ENCODE measurements around the gene RTN4RL2. TPM values are rescaled to one million over a fixed set of nuclear protein-coding genes. Genes with fewer than 3 reads are reported as not detected.

Gene RTN4RL2
- total and polyA plus RNA-seq, 10 of the 15 experiments (the other 5 are each of a cell fraction or from before 2014, with no cell fraction given): 0.14 to 1.1 (median 0.52) TPM; not detected in 4

GRCh38 chr11:57439786-57440185 is 20.5 kb upstream of the RTN4RL2 start (continued):
- TF ChIP-seq MTA3 (IDR thresholded peaks at IDR 0.05; ENCODE audit: borderline replicate concordance, low read length) (no peak), ZNF24 (IDR thresholded peaks at IDR 0.05) (no peak), ZNF207 (IDR thresholded peaks at IDR 0.05; ENCODE audit: borderline replicate concordance) (no peak), CHD2 (IDR thresholded peaks at IDR 0.05; ENCODE audit: borderline replicate concordance, low read depth, low read length) (no peak), RAD21 (IDR thresholded peaks at IDR 0.05; ENCODE audit: insufficient read depth, low read depth, low read length) (no peak), CBX5 (IDR thresholded peaks at IDR 0.05; ENCODE audit: low read depth) (no peak), IKZF2 (IDR thresholded peaks at IDR 0.05) (no peak), RBBP5 (conservative IDR thresholded peaks at IDR 0.05) (no peak)

GRCh38 chr11:57440744-57441414 is 19.4 kb upstream of the RTN4RL2 start:
- POLR2A ChIA-PET: no interaction called here
- FAIRE-seq: no peak
- in situ Hi-C loops (cut with MboI): no loop called here
- TF ChIP-seq SIN3A (IDR thresholded peaks at IDR 0.05; ENCODE audit: low read depth, low read length) (no peak), HDGF (IDR thresholded peaks at IDR 0.05) (no peak), BHLHE40 (IDR thresholded peaks at IDR 0.05; ENCODE audit: borderline replicate concordance in 1 of 2, low read depth in 2 of 2, low read length in 1 of 2) (no peak)
- TF ChIP-seq, protein P1, sequence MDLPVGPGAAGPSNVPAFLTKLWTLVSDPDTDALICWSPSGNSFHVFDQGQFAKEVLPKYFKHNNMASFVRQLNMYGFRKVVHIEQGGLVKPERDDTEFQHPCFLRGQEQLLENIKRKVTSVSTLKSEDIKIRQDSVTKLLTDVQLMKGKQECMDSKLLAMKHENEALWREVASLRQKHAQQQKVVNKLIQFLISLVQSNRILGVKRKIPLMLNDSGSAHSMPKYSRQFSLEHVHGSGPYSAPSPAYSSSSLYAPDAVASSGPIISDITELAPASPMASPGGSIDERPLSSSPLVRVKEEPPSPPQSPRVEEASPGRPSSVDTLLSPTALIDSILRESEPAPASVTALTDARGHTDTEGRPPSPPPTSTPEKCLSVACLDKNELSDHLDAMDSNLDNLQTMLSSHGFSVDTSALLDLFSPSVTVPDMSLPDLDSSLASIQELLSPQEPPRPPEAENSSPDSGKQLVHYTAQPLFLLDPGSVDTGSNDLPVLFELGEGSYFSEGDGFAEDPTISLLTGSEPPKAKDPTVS (IDR thresholded peaks at IDR 0.05; ENCODE audit: low read depth, low read length): no peak
- TF ChIP-seq, protein P2, sequence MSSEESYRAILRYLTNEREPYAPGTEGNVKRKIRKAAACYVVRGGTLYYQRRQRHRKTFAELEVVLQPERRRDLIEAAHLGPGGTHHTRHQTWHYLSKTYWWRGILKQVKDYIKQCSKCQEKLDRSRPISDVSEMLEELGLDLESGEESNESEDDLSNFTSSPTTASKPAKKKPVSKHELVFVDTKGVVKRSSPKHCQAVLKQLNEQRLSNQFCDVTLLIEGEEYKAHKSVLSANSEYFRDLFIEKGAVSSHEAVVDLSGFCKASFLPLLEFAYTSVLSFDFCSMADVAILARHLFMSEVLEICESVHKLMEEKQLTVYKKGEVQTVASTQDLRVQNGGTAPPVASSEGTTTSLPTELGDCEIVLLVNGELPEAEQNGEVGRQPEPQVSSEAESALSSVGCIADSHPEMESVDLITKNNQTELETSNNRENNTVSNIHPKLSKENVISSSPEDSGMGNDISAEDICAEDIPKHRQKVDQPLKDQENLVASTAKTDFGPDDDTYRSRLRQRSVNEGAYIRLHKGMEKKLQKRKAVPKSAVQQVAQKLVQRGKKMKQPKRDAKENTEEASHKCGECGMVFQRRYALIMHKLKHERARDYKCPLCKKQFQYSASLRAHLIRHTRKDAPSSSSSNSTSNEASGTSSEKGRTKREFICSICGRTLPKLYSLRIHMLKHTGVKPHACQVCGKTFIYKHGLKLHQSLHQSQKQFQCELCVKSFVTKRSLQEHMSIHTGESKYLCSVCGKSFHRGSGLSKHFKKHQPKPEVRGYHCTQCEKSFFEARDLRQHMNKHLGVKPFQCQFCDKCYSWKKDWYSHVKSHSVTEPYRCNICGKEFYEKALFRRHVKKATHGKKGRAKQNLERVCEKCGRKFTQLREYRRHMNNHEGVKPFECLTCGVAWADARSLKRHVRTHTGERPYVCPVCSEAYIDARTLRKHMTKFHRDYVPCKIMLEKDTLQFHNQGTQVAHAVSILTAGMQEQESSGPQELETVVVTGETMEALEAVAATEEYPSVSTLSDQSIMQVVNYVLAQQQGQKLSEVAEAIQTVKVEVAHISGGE (CRISPR knock-in tag; IDR thresholded peaks at IDR 0.05): no peak
- TF ChIP-seq, protein P3, sequence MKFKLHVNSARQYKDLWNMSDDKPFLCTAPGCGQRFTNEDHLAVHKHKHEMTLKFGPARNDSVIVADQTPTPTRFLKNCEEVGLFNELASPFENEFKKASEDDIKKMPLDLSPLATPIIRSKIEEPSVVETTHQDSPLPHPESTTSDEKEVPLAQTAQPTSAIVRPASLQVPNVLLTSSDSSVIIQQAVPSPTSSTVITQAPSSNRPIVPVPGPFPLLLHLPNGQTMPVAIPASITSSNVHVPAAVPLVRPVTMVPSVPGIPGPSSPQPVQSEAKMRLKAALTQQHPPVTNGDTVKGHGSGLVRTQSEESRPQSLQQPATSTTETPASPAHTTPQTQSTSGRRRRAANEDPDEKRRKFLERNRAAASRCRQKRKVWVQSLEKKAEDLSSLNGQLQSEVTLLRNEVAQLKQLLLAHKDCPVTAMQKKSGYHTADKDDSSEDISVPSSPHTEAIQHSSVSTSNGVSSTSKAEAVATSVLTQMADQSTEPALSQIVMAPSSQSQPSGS (IDR thresholded peaks at IDR 0.05; ENCODE audit: low read length): no peak

More at GRCh38 chr11:57440744-57441414, 19.4 kb upstream of the RTN4RL2 start:
- Histone ChIP-seq H3K36me3 (ENCODE audit: control insufficient read depth in 2 of 2, insufficient read depth in 2 of 2, low read length in 1 of 2) (no peaks in the 10 kb centered on the region), H3K9me3 (replicated peaks; ENCODE audit: control insufficient read depth, insufficient read depth, low read length) (no peaks in the 10 kb centered on the region), H2AFZ (ENCODE audit: control insufficient read depth, low read depth, low read length) (no peak overlapping the region), H3K9ac (ENCODE audit: control insufficient read depth, insufficient read depth, low read length) (no peak overlapping the region), H3K27me3 (replicated peaks in 1 of 2; ENCODE audit: control insufficient read depth in 2 of 2, insufficient read depth in 2 of 2, low read length in 1 of 2) (no peaks in the 10 kb centered on the region), H3K79me2 (ENCODE audit: control insufficient read depth, insufficient read depth, low read length) (no peaks in the 10 kb centered on the region), H3K4me2 (ENCODE audit: control insufficient read depth, insufficient read depth) (no peak overlapping the region), H3K4me3 (no peak overlapping the region), H3K4me1 (ENCODE audit: control insufficient read depth, insufficient read depth, low read length) (no peaks in the 10 kb centered on the region), H4K20me1 (ENCODE audit: control insufficient read depth, insufficient read depth) (no peaks in the 10 kb centered on the region), H3K27ac (ENCODE audit: control insufficient read depth, insufficient read depth) (no peak overlapping the region)
- BruUV-seq (replicated peaks): no TSS peak
- ChIA-PET SMC1A (ENCODE audit: uncharacterized antibody, unreplicated experiment) (no interaction called here), CTCF (interaction anchor here (0.6 to 8.0 kb wide), 5 partner anchors 16 to 300 kb away, joined by 3 to 38 read pairs (median 3); partner anchors contain the start of gene SELENOH), RAD21 (ENCODE audit: unreplicated experiment) (no interaction called here)
- 49% methylated on average over 4 of the region's 4 CpGs for WGBS (ENCODE audit: insufficient coverage, insufficient replicate concordance, low lambda C conversion rate, missing lambda C conversion rate)
- no peak for ATAC-seq
- intact Hi-C loops (cut with micrococcal nuclease; ENCODE audit: unreplicated experiment): no loop called here
- DNase-seq (ENCODE audit: low read depth, low spot score): no peak

Measured in GM12878 (cell line).